Adrenal gland (tissue), 5 donors: ENCODE data around the gene CMTR1.

Experiments used
- POLR2A ChIP-seq, 2 donors: fragments of 450-650 bp; IDR thresholded peaks; one replicate each; pipeline ENCODE4 v1.6.1; 2017; ENCODE audit warnings: antibody characterized with exemption in 2 of 2, mild to moderate bottlenecking in 2 of 2, moderate library complexity in 1 of 2
- TF ChIP-seq, protein P1 (sequence below), 6 experiments: fragments of 450-650 bp in 4 of 6; fragments of 200-600 bp in 2 of 6; sonication (generic) in 1 of 6; IDR thresholded peaks; 1 replicate in 5 of 6; 2 replicates in 1 of 6; pipeline versions ENCODE4 v1.5.1 to v1.8.0; 2016 to 2021; ENCODE audit warnings: antibody characterized with exemption in 6 of 6, mild to moderate bottlenecking in 2 of 6, moderate library complexity in 1 of 6
- donor health status: DM: no; HTN: no; CAD: no.

DNA sequence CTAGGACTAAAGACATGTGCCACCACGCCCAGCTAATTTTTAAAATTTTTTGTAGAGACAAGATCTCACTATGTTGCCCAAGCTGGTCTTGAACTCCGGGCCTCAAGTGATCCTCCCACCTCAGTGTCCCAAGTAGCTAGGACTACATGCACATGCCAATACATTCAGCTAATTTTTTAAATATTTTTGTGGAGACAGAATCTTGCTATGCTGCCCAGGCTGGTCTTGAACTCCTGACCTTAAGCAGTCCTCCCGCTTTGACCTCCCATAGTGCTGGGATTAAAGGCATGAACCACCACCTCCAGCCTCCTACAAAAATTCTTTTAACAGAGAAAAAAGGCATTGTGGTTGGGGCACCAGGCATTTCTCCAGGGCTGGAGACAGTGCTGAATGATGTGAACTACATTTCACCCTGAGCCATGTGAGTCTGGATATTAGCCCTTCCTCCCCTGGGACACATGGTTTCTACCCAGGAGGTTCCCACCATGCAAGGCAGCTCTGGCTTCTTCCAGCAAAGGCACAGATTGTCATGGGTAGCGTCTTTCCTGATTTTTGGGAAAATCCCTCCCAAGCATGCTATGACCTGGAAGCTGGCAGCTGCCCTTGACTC lies 36.3 kb upstream of the CMTR1 start:
- TF ChIP-seq, protein P1, sequence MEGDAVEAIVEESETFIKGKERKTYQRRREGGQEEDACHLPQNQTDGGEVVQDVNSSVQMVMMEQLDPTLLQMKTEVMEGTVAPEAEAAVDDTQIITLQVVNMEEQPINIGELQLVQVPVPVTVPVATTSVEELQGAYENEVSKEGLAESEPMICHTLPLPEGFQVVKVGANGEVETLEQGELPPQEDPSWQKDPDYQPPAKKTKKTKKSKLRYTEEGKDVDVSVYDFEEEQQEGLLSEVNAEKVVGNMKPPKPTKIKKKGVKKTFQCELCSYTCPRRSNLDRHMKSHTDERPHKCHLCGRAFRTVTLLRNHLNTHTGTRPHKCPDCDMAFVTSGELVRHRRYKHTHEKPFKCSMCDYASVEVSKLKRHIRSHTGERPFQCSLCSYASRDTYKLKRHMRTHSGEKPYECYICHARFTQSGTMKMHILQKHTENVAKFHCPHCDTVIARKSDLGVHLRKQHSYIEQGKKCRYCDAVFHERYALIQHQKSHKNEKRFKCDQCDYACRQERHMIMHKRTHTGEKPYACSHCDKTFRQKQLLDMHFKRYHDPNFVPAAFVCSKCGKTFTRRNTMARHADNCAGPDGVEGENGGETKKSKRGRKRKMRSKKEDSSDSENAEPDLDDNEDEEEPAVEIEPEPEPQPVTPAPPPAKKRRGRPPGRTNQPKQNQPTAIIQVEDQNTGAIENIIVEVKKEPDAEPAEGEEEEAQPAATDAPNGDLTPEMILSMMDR (IDR thresholded peaks at IDR 0.05): no peak
- no peak for TF ChIP-seq POLR2A (IDR thresholded peaks at IDR 0.05)
